NCI-H1417 (cell line): ENCODE results near the gene PRXL2B.
"Not testable (repeated sequence)": the region's sequence is repeated elsewhere in the genome, so short reads cannot be mapped to it uniquely, and the experiment has no call there.

Experiments used
- DNase-seq, 3 experiments: peaks; one replicate each; lab custom pipeline; 2025; lab: John Stamatoyannopoulos, UW

Gene PRXL2B

DNA sequence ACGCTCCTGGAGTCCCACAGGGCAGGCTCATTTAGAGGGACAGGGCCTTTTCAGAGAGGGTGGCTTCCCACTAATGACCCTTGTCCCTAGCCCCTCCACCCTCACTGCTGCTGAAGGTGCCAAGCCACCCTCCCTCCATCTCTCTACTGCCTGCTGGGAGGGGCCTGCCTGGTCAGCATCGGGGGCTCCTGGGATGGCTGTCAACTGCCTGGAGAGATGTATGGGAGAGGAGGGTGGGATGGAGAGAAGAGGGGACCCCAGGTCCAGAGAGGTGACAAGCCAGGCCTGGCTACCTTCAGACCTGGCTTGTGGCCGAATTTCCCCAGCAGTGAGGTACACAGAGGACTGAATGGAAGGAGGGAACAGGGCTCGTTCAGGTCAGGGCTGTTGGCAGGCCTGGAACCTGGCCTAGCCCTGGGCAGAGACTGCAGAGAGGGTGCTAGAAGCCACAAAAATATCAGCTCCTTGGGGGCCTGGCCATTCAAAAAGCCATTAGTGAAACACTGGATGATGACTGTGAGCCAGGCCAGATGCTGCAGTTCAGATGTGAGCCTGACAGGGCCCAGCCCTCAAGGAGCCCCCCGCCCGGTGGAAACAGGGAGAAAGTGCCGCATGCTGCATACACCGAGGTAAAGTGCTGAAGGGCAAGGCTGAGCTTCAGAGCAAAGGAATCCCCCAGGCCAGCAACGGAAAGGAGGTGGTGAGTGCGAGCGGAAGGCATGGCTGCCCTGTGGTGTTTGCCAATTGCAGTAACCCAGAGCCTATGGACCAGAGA is 26.2 kb downstream of the PRXL2B start:
- no peak for DNase-seq

- no peak for DNase-seq
Measured at GRCh38 chr1:2614145-2614544, 27.6 kb downstream of the PRXL2B start.

GRCh38 chr1:2617971-2618470 is 31.4 kb downstream of the PRXL2B start:
- peak in 1 of 3 experiments; percentile 18 for DNase-seq

- no peak for DNase-seq
Measured at GRCh38 chr1:2623571-2624337, 37.2 kb downstream of the PRXL2B start.

- DNase-seq: no peak
Measured at GRCh38 chr1:2624735-2625300, 38.2 kb downstream of the PRXL2B start.

GRCh38 chr1:2625311-2625710 is 38.7 kb downstream of the PRXL2B start:
- no peak for DNase-seq

DNA sequence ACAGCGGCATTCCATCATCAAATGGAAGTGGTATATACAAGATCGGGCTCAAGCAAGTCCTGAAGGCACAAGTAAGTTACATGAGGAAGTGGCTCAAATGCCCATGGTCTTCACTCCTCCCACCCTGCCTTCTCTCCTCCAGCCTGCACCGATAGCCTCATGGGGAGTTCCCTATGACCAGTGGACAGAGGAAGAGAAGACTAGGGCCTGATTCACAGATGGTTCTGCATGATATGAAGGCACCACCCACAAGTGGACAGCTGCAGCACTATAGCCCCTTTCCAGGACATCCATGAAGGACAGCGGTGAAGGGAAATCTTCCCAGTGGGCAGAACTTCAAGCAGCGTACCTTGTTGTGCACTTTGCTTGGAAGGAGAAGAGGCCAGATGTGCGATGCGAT is 39.2 kb downstream of the PRXL2B start:
- DNase-seq: not testable (repeated sequence)

GRCh38 chr1:2627746-2628145 is 41.2 kb downstream of the PRXL2B start:
- no peak for DNase-seq

DNA sequence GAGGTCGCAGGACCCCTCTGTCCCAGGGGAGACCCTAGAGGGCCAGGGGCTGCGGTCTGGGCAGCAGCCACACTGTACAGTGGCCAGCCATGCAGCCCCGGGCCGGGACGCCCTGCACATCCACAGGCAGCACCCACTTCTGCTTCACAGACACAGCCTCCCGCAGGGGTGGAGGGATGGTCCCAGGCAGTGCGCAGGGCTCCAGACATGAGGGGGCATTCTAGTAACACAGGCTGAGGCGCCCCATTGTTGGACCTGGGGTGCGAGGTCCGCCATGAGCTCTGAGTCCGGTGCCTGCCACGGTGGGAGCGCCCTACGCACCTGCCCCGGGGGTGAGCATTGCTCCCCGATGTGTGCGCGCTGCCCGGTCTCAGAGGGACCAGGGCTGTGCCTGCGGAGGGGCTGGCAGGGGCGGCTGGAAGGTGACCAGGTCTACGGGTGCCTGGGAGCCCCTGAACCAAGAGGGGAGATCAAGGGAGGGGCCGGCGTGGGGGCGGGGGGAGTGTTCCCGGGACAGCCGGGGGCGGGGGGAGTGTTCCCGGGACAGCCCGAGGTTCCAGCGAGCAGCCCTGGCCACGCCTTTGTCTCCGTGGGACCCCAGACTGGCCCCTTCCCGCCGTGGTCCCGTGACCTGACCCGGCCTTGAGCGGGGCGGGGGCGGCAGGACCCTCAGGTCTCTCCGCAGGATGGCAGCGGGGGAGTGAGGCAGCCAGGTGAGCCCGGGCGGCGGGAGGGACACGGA is 41.8 kb downstream of the PRXL2B start:
- DNase-seq: no peak

DNA sequence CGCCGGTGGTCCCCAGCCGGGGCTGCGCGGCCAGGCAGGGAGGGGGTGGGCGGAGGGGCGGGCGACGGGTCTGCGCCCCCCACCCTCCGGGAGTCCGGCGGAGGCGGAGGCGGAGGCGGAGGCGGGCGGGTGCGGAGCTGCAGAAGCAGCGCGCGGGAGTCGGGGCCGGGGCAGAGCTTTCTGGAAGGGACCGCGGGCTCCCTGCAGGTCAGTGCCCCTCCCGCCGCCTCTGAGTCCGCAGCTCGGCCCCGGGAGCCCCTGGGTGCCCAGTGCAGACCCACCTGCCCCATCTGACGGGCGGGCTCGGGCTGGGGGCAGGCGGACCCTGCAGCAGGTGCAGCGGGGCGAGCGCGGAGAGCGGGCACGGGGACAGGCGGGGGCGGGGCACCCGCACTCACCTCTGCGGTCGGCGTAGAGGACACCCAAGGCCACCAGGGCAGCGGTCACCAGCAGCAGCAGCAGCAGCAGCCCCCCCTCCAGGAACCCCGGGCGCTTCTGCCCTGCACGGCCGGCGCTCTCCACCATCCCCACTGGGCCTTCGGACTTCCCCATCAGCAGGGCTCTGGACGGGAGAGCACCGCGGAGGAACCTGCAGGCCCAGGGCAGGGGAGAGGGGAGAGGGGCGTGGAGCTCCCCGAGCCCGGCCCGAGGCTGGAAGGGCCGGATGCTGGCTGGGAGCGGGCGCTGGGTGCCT is 42.5 kb downstream of the PRXL2B start:
- DNase-seq: peak in 1 of 3 experiments; percentile 22

GRCh38 chr1:2629627-2630497 is 43.3 kb downstream of the PRXL2B start:
- no peak for DNase-seq

DNA sequence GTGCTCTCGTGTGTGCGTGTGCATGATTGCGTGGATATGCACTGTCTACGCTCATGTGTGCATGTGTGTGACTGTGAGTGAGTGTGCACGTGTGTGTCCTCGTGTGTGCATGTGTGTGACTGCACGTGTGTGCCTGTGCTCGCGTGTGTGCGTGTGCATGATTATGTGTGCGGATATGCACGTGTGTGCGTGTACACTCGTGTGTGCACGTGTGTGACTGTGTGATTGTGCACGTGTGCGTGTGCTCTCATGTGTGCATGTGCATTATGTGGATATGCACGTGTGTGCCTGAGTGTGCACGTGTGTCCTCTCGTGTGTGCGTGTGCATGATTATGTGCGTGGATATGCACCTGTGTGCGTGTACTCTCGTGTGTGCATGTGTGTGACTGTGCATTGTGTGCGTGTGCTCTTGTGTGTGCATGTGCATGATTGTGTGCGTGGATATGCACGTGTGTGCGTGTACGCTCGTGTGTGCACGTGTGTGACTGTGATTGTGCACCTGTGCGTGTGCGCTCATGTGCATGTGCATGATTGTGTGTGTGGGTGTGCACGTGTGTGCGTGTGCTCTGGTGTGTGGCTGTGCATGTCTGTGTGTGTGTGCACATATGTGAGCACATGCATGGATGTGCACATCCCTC is 44.0 kb downstream of the PRXL2B start:
- DNase-seq: no peak

- DNase-seq: peak in 1 of 3 experiments; percentile 18
Measured at GRCh38 chr1:2631136-2632050, 44.8 kb downstream of the PRXL2B start.

DNA sequence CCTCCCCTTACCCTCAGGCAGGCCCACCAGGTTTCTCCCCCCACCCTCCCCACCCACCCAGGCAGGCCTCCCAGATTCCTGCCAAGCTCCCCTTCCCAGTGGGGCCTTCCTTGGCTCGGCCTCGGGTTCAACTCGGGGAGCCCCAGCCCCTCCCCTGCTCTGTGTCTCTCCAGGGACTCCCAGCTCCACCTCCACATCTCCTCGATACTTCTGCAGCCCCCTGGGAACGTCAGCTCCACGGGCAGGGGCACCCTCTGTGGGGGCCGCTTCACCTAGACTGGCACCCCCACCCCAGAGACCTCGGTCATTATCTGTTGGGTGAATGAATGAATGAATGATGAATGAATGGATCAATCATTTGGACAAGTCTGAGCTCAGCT is 45.5 kb downstream of the PRXL2B start:
- DNase-seq: no peak

- DNase-seq: peak in 1 of 3 experiments; percentile 4
Measured at GRCh38 chr1:2632561-2633361, 46.2 kb downstream of the PRXL2B start, which contains the start of gene MMEL1. Gene MMEL1 (minus strand): TSS chr1:2633016. CDS start chr1:2629484, 3,532 bp downstream.

DNA sequence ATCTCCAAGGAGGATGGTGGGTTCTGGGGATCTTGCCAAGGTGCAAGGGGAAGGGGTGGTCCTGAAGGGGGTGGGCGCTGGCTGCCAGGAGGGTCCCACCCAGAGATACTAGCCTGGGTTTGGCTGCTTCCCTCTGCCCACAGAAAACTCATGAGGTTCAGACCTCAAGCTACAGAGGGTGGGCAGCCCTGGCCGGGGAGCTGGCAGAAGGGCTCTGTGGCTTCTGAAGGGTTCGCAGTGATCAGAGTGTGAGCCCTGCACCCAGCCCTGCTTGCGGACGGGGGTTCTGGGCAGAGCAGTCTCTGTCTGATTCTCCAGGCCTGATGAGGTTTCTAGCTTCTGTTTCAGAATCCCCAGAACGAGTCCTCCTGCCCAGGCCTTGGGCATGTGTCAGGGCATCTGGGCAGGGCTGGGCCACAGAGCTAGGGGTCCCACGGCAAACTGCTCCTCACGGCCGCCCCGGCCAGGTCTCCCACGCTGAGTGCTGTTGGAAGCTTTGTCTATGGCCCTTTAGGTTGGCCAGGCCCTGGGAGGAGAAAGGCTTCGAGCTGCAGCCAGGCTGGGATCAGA is 46.9 kb downstream of the PRXL2B start:
- DNase-seq: no peak

GRCh38 chr1:2633936-2634491 is 47.4 kb downstream of the PRXL2B start:
- DNase-seq: no peak
